ENCODE measurements around the gene PNRC2. TPM values are rescaled to one million over a fixed set of nuclear protein-coding genes. Genes with fewer than 3 reads are reported as not detected.

The PNRC2 gene
- total and polyA plus RNA-seq, 12 donors, result 57.6 to 187 (median 136) TPM

- H3K27ac ChIP-seq, result peak overlapping the region in 2 of 5 donors; percentile 43 to 98
- peaks cover 0 to 13% of the 10 kb centered on the region in 2 donors for H3K36me3 ChIP-seq (replicated peaks in 1 of 2)
- intact Hi-C loops (cut with DNase I), result no loop called here
- no peaks in the 10 kb centered on the region for H3K9me3 ChIP-seq (replicated peaks in 1 of 3)
- TF ChIP-seq CTCF (IDR thresholded peaks at IDR 0.05) (no peak), POLR2A (IDR thresholded peaks at IDR 0.05) (no peak)
- no peak for DNase-seq
- 35 to 50% (median 47%) methylated on average over 1 of the region's 1 CpG for WGBS, 4 donors
- H3K4me1 ChIP-seq (replicated peaks in 1 of 2), result peaks cover 31 to 46% of the 10 kb centered on the region in 2 donors
- peak overlapping the region in 1 of 4 donors; percentile 97 for H3K4me3 ChIP-seq
- H3K27me3 ChIP-seq, result no peaks in the 10 kb centered on the region
Measured at GRCh38 chr1:23977854-23978191, 18.2 kb downstream of the PNRC2 start.

- 1 to 2% (median 1%) methylated on average over 4 of the region's 4 CpGs for WGBS, 4 donors
- Histone ChIP-seq H3K27me3 (no peaks in the 10 kb centered on the region), H3K27ac (peak overlapping the region in 4 of 5 donors; percentile 58 to 98 (median 98)), H3K4me3 (peak overlapping the region in 1 of 4 donors; percentile 97), H3K4me1 (replicated peaks in 1 of 2) (peaks cover 31 to 46% of the 10 kb centered on the region in 2 donors), H3K9me3 (replicated peaks in 1 of 3) (no peaks in the 10 kb centered on the region), H3K36me3 (replicated peaks in 1 of 2) (peaks cover 0 to 5% of the 10 kb centered on the region in 2 donors)
- DNase-seq, result no peak
- no peak for TF ChIP-seq POLR2A (IDR thresholded peaks at IDR 0.05)
- TF ChIP-seq CTCF (IDR thresholded peaks at IDR 0.05), result no peak
- intact Hi-C loops (cut with DNase I), result no loop called here
Measured at GRCh38 chr1:23978805-23979204, 19.2 kb downstream of the PNRC2 start.

GRCh38 chr1:23979387-23979880 is 19.8 kb downstream of the PNRC2 start:
- no peak for DNase-seq
- 0 to 2% (median 1%) methylated on average over 13 of the region's 13 CpGs for WGBS, 4 donors
- H3K27ac ChIP-seq, result peak overlapping the region; percentile 91 to 99 (median 98)
- intact Hi-C loops (cut with DNase I), result no loop called here
- H3K4me3 ChIP-seq, result peak overlapping the region; percentile 43 to 98 (median 82)
- no peaks in the 10 kb centered on the region for H3K9me3 ChIP-seq (replicated peaks in 1 of 3)
- TF ChIP-seq CTCF (IDR thresholded peaks at IDR 0.05) (no peak), POLR2A (IDR thresholded peaks at IDR 0.05) (no peak)
- peaks cover 33 to 45% of the 10 kb centered on the region in 2 donors for H3K4me1 ChIP-seq (replicated peaks in 1 of 2)
- no peaks in the 10 kb centered on the region for H3K36me3 ChIP-seq (replicated peaks in 1 of 2)
- no peaks in the 10 kb centered on the region for H3K27me3 ChIP-seq

- peak; percentile 98 to 99 (median 99) for DNase-seq
- peak within 1 kb of the TSS; percentile 43 to 98 (median 82) for H3K4me3 ChIP-seq
- H3K4me1 ChIP-seq (replicated peaks in 1 of 2), result peaks cover 38 to 50% of the 10 kb centered on the region in 2 donors
- H3K9me3 ChIP-seq (replicated peaks in 1 of 3), result no peaks in the 10 kb centered on the region
- H3K36me3 ChIP-seq (replicated peaks in 1 of 2), result no peaks in the 10 kb centered on the region
- peak in 4 of 6 experiments; percentile 7 to 34 (median 29) for TF ChIP-seq CTCF (IDR thresholded peaks at IDR 0.05)
- peak; percentile 99 for TF ChIP-seq POLR2A (IDR thresholded peaks at IDR 0.05)
- H3K27me3 ChIP-seq, result no peaks in the 10 kb centered on the region
- peak within 1 kb of the TSS; percentile 91 to 99 (median 98) for H3K27ac ChIP-seq
- intact Hi-C loops (cut with DNase I), result no loop called here
- WGBS, 4 donors, result 0 to 1% (median 1%) methylated on average over 31 to 84 of the region's 84 CpGs
Measured at GRCh38 chr1:23979881-23980727, 20.5 kb downstream of the PNRC2 start, which contains the start of gene SRSF10. TSS of gene SRSF10 (minus strand) at chr1:23980327. CDS start at chr1:23980255, 72 bp downstream.
